ENCODE data around the gene DYNC1LI1.
A peak's percentile ranks its signal among the peaks of the same experiment; 100 is the strongest.

The DYNC1LI1 gene

GRCh38 chr3:32570421-32571191 is at the start of gene DYNC1LI1:
Gene DYNC1LI1, minus strand, starts transcription at chr3:32570858. Its CDS starts 88 bp downstream, at chr3:32570770.
- DNase-seq (ENCODE audit: low read depth), result peak; percentile 91

- DNase-seq (ENCODE audit: low read depth), result no peak
Observed at GRCh38 chr3:32619395-32619794, 48.7 kb upstream of the DYNC1LI1 start.

GRCh38 chr3:32616267-32616962 is 45.8 kb upstream of the DYNC1LI1 start:
- DNase-seq (ENCODE audit: low read depth), result no peak

GRCh38 chr3:32614956-32615355 is 44.3 kb upstream of the DYNC1LI1 start:
- no peak for DNase-seq (ENCODE audit: low read depth)

- no peak for DNase-seq (ENCODE audit: low read depth)
Observed at GRCh38 chr3:32613183-32613582, 42.5 kb upstream of the DYNC1LI1 start.

- no peak for DNase-seq (ENCODE audit: low read depth)
Observed at GRCh38 chr3:32612547-32612946, 41.9 kb upstream of the DYNC1LI1 start.

- no peak for DNase-seq (ENCODE audit: low read depth)
Observed at GRCh38 chr3:32607522-32607921, 36.9 kb upstream of the DYNC1LI1 start.

GRCh38 chr3:32606960-32607359 is 36.3 kb upstream of the DYNC1LI1 start:
- no peak for DNase-seq (ENCODE audit: low read depth)

GRCh38 chr3:32606277-32606676 is 35.6 kb upstream of the DYNC1LI1 start:
- DNase-seq (ENCODE audit: low read depth), result no peak

- DNase-seq (ENCODE audit: low read depth), result no peak
Observed at GRCh38 chr3:32603064-32603463, 32.4 kb upstream of the DYNC1LI1 start.

GRCh38 chr3:32602206-32602605 is 31.5 kb upstream of the DYNC1LI1 start:
- no peak for DNase-seq (ENCODE audit: low read depth)

GRCh38 chr3:32601722-32602121 is 31.1 kb upstream of the DYNC1LI1 start:
- DNase-seq (ENCODE audit: low read depth), result no peak

- DNase-seq (ENCODE audit: low read depth), result no peak
Observed at GRCh38 chr3:32597656-32598055, 27.0 kb upstream of the DYNC1LI1 start.

GRCh38 chr3:32596909-32597369 is 26.3 kb upstream of the DYNC1LI1 start:
- no peak for DNase-seq (ENCODE audit: low read depth)

GRCh38 chr3:32596282-32596908 is 25.7 kb upstream of the DYNC1LI1 start:
- DNase-seq (ENCODE audit: low read depth), result no peak

- no peak for DNase-seq (ENCODE audit: low read depth)
Observed at GRCh38 chr3:32595323-32595722, 24.7 kb upstream of the DYNC1LI1 start.

- no peak for DNase-seq (ENCODE audit: low read depth)
Observed at GRCh38 chr3:32593903-32594525, 23.4 kb upstream of the DYNC1LI1 start.

- DNase-seq (ENCODE audit: low read depth), result no peak
Observed at GRCh38 chr3:32592696-32593353, 22.2 kb upstream of the DYNC1LI1 start.

GRCh38 chr3:32592011-32592410 is 21.4 kb upstream of the DYNC1LI1 start:
- no peak for DNase-seq (ENCODE audit: low read depth)

GRCh38 chr3:32591186-32591585 is 20.5 kb upstream of the DYNC1LI1 start:
- DNase-seq (ENCODE audit: low read depth), result no peak

- no peak for DNase-seq (ENCODE audit: low read depth)
Observed at GRCh38 chr3:32586356-32586755, 15.7 kb upstream of the DYNC1LI1 start.

GRCh38 chr3:32584660-32585059 is 14.0 kb upstream of the DYNC1LI1 start:
- no peak for DNase-seq (ENCODE audit: low read depth)

Measured in activated T-helper 1 cell treated with Interleukin-2 at 50 U/mL for 16 hours (primary cell).